GM23248 (cell line): ENCODE data around the gene STOM.

Experiments
- EZH2 ChIP-seq: fragments of 200-600 bp; sonication (generic); IDR thresholded peaks from 2 replicates; pipeline ENCODE4 v1.6.1; 2018; ENCODE audit warnings: antibody characterized with exemption, mild to moderate bottlenecking; ENCODE audit not compliant: insufficient read depth, poor library complexity, severe bottlenecking
- EZH2phosphoT487 ChIP-seq: fragments of 200-600 bp; sonication (generic); IDR thresholded peaks from 2 replicates; pipeline ENCODE4 v1.6.1; 2018; ENCODE audit warnings: antibody characterized with exemption, moderate library complexity, mild to moderate bottlenecking, low read depth; ENCODE audit not compliant: insufficient read depth

DNA sequence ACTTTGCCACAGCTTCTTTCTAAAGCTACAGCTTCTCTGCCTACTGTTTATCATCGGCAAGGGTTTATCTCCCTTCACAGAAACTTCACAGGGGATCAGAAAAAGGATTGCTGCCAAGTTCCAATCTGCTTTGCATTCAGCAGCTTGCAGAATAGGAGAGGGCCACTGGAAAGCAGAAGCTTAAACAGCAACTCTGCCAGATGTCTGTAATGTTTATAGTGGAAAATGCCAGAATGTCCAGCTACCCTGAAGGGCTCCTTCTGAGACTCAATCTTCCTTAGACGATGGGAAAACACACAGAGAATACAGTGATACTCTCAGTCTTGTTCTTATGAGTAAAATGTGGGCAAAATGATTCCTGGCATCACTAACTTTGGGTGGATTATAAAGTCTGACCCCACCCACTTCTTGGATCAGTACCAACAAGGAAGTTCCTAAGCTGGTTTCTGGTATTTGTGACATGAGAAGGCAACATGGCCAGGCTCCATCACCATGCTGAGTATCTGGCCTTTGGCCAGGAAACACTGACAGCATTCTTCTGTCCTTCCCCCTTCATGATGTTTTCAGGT, 19.0 kb downstream of the STOM start:
- TF ChIP-seq EZH2 = no peak
- no peak for TF ChIP-seq EZH2phosphoT487
